B cell (primary cell): ENCODE measurements around the gene BTBD6. TPM values are rescaled to one million over a fixed set of nuclear protein-coding genes. Genes with fewer than 3 reads are reported as not detected.

Source experiments
- ATAC-seq: fragments of 200-7000 bp; cut with Tn5 transposase; one replicate; pipeline ENCODE4 v1.10.0; 2021; ENCODE audit warnings: low read depth, mild to moderate bottlenecking, moderate number of reproducible peaks, moderate library complexity
- CTCF ChIA-PET: fragments of 350-600 bp; sonication (Branson Sonifier 250); formaldehyde crosslinking; loops from one replicate; lab custom pipeline; 2021; ENCODE audit warnings: antibody characterized with exemption, inconsistent platforms; lab: Charles Lee
- POLR2A ChIA-PET: fragments of 350-600 bp; sonication (Branson Sonifier 250); formaldehyde crosslinking; loops from one replicate; lab custom pipeline; 2021; ENCODE audit warnings: antibody characterized with exemption; lab: Charles Lee
- DNase-seq: peaks from one replicate; pipeline ENCODE4 v3.0.0; 2013
- H2AFZ ChIP-seq: 2 replicates; pipeline ENCODE4 v1.6.1; 2012; ENCODE audit warnings: mild to moderate bottlenecking, low read depth, low read length; ENCODE audit not compliant: insufficient read depth, poor library complexity, severe bottlenecking
- H3K27ac ChIP-seq, 2 donors: 1 replicate in 1 of 2; 2 replicates in 1 of 2; pipeline ENCODE4 v1.5.1; 2012 to 2013; ENCODE audit warnings: low read length in 2 of 2, mild to moderate bottlenecking in 2 of 2, moderate library complexity in 1 of 2
- H3K27me3 ChIP-seq, 4 experiments: fragments of 200-600 bp in 1 of 4; sonication (generic) in 1 of 4; replicated peaks in 1 of 4; 1 replicate in 2 of 4; 2 replicates in 2 of 4; pipeline versions ENCODE4 v1.6.1 to v1.7.0; 2013 to 2016; ENCODE audit warnings: low read length in 3 of 4, mild to moderate bottlenecking in 2 of 4, mixed read lengths in 1 of 4, moderate library complexity in 1 of 4; ENCODE audit not compliant: insufficient read depth in 4 of 4, control insufficient read depth in 3 of 4; ENCODE audit errors: control extremely low read depth in 1 of 4
- H3K36me3 ChIP-seq, 2 experiments: replicated peaks in 1 of 2; 1 replicate in 1 of 2; 2 replicates in 1 of 2; pipeline versions ENCODE4 v1.6.1 to v1.7.1; 2013; ENCODE audit warnings: low read length in 1 of 2; ENCODE audit not compliant: insufficient read depth in 2 of 2, control insufficient read depth in 1 of 2; ENCODE audit errors: control extremely low read depth in 1 of 2, extremely low read depth in 1 of 2
- H3K4me1 ChIP-seq, 2 donors: fragments of 200-600 bp in 1 of 2; sonication (generic) in 1 of 2; 1 replicate in 1 of 2; 2 replicates in 1 of 2; pipeline versions ENCODE4 v1.5.1 to v1.6.1; 2013 to 2017; ENCODE audit warnings: low read length in 2 of 2; ENCODE audit not compliant: control insufficient read depth in 2 of 2, insufficient read depth in 2 of 2
- H3K4me2 ChIP-seq: replicated peaks from 2 replicates; pipeline ENCODE3; 2012; ENCODE audit warnings: mild to moderate bottlenecking, low read depth, low read length; ENCODE audit not compliant: poor library complexity, severe bottlenecking
- H3K4me3 ChIP-seq, 5 experiments: fragments of 200-600 bp in 1 of 5; sonication (generic) in 1 of 5; 1 replicate in 3 of 5; 2 replicates in 2 of 5; pipeline versions ENCODE4 v1.5.1 to v1.7.0; 2011 to 2016; ENCODE audit warnings: low read length in 4 of 5, mild to moderate bottlenecking in 4 of 5, low read depth in 2 of 5, control low read depth in 1 of 5, moderate library complexity in 1 of 5; ENCODE audit not compliant: insufficient read depth in 1 of 5; ENCODE audit errors: control extremely low read depth in 1 of 5, extremely low read depth in 1 of 5
- H3K79me2 ChIP-seq: fragments of 200-600 bp; sonication (generic); one replicate; pipeline ENCODE4 v1.6.0; 2016; ENCODE audit warnings: low read length; ENCODE audit not compliant: control insufficient read depth, insufficient read depth
- H3K9ac ChIP-seq: fragments of 200-600 bp; sonication (generic); 2 replicates; pipeline ENCODE4 v1.6.1; 2017; ENCODE audit warnings: mild to moderate bottlenecking, low read length, moderate library complexity
- H3K9me3 ChIP-seq, 3 donors: one replicate each; pipeline versions ENCODE4 v1.6.1 to v1.7.1; 2013; ENCODE audit warnings: low read length in 2 of 3; ENCODE audit not compliant: control insufficient read depth in 2 of 3, insufficient read depth in 1 of 3; ENCODE audit errors: control extremely low read depth in 1 of 3
- H4K20me1 ChIP-seq: 2 replicates; pipeline ENCODE4 v1.6.0; 2012; ENCODE audit warnings: mild to moderate bottlenecking, low read length; ENCODE audit not compliant: insufficient read depth, control insufficient read depth, poor library complexity, severe bottlenecking
- H3K27ac Mint-ChIP-seq: one replicate; pipeline ENCODE4 v1.8.0; 2021; ENCODE audit warnings: mixed read lengths
- H3K27me3 Mint-ChIP-seq: one replicate; pipeline ENCODE4 v1.8.0; 2021; ENCODE audit warnings: mixed read lengths
- H3K4me1 Mint-ChIP-seq: one replicate; pipeline ENCODE4 v1.8.0; 2021; ENCODE audit warnings: mixed read lengths
- H3K4me3 Mint-ChIP-seq: one replicate; pipeline ENCODE4 v1.8.0; 2021; ENCODE audit warnings: mixed read lengths
- H3K9me3 Mint-ChIP-seq: one replicate; pipeline ENCODE4 v1.8.0; 2022; ENCODE audit warnings: mixed read lengths; ENCODE audit not compliant: insufficient read depth
- EZH2 ChIP-seq: IDR thresholded peaks from 2 replicates; pipeline ENCODE4 v1.6.1; 2012; ENCODE audit warnings: borderline replicate concordance, low read depth, mild to moderate bottlenecking, moderate library complexity, low read length; ENCODE audit not compliant: insufficient read depth, poor library complexity, severe bottlenecking
- WGBS: methylation state at CpG from one replicate; pipeline ENCODE4 v1.1.5; 2013; ENCODE audit warnings: missing lambda C conversion rate; ENCODE audit not compliant: insufficient coverage; 5-methylcytosine and 5-hydroxymethylcytosine counted together
- intact Hi-C: fragments of 100-400 bp; cut with micrococcal nuclease; formaldehyde crosslinking; loops from one replicate; pipeline ENCODE4 v1.10.0; 2022
- polyA plus RNA-seq: library from polyadenylated mRNA; depleted of rRNA; stranded (reverse); fragments of >200 nt; gene quantifications from 2 replicates; pipeline ENCODE4 v1.2.3, GENCODE V29; 2012
- total RNA-seq, 2 donors: library from RNA; stranded (reverse); fragments of 120-200 nt in 1 of 2; gene quantifications; 1 replicate in 1 of 2; 2 replicates in 1 of 2; pipeline versions ENCODE4 v1.2.3 to v1.2.4, GENCODE V29; 2013 to 2022
- TF ChIP-seq, protein P1 (sequence below): fragments of 200-600 bp; IDR thresholded peaks from one replicate; pipeline ENCODE4 v1.8.0; 2022; ENCODE audit warnings: antibody characterized with exemption, mild to moderate bottlenecking

The BTBD6 gene
- total and polyA plus RNA-seq, 2 donors (not counting 1 experiment from before 2014, with no cell fraction given) = 33.4 to 36.1 TPM

DNA sequence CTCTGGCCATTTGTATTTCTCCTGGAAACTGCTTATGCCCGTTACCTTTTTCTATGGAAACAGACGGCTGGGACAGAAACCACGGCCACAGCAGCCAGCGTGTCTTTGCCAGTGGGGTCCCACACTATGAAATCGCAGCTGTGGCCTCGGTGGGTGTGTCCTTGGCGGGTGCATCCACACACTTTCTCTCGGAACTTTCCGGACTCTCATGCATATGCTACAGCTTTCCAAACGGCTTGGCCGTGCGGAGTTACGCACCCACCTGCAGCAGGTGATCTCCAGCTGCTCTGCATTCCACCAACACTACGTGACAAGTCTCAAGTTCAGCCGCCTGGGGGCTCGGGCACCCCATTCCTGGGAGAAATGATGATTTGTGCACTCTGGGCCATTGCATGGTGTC, 1.3 kb upstream of the BTBD6 start:
- TF ChIP-seq, protein P1, sequence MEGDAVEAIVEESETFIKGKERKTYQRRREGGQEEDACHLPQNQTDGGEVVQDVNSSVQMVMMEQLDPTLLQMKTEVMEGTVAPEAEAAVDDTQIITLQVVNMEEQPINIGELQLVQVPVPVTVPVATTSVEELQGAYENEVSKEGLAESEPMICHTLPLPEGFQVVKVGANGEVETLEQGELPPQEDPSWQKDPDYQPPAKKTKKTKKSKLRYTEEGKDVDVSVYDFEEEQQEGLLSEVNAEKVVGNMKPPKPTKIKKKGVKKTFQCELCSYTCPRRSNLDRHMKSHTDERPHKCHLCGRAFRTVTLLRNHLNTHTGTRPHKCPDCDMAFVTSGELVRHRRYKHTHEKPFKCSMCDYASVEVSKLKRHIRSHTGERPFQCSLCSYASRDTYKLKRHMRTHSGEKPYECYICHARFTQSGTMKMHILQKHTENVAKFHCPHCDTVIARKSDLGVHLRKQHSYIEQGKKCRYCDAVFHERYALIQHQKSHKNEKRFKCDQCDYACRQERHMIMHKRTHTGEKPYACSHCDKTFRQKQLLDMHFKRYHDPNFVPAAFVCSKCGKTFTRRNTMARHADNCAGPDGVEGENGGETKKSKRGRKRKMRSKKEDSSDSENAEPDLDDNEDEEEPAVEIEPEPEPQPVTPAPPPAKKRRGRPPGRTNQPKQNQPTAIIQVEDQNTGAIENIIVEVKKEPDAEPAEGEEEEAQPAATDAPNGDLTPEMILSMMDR = no peak
- TF ChIP-seq EZH2 = no peak

DNA sequence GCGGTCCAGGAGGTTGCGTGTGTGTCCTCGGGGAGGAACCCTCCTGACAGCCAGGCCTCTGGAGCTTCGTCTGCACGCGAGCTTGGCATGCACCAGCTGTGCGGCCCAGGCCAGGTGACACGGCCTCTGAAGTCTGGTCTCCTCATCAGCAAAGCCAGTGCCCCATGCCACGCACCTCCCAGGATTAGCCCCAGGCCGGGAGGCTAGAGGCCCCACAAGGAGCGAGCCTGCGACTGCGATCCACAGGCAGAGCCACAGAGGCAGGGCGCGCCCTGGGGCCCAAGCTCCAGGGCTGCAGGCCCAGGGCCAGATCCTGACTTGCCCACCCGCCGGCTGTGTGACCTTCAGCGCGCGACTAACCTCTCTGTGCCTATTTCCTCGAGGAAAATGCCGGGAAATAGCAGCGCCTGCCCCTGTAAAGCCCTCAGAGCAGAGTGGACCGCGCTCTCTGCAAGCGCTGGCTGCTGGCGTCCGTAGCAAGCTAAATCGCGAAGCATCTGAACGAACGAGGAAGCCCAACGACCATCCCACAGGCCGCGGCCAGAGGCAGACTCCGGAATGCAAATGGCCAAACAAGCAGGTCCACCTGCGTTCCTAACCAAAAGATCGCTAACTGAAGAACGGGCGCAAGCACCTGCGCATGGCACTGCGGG, 492 bp upstream of the BTBD6 start:
- Histone ChIP-seq H3K27me3 (no peaks in the 10 kb centered on the region), H3K27ac (peak overlapping the region; percentile 48 to 61), H3K4me2 (peak overlapping the region; percentile 92), H3K4me3 (peak overlapping the region; percentile 64 to 73 (median 71)), H3K9ac (peak overlapping the region; percentile 71), H3K36me3 (peaks cover 0 to 11% of the 10 kb centered on the region in 2 experiments), H3K9me3 (no peaks in the 10 kb centered on the region), H4K20me1 (peaks cover 12% of the 10 kb centered on the region), H3K79me2 (peaks cover 34% of the 10 kb centered on the region), H2AFZ (peak overlapping the region; percentile 83), H3K4me1 (peaks cover 10 to 16% of the 10 kb centered on the region in 2 donors)
- Mint-ChIP-seq H3K4me1 (peaks cover 36% of the 10 kb centered on the region), H3K27me3 (no peaks in the 10 kb centered on the region), H3K4me3 (peak overlapping the region; percentile 86), H3K9me3 (no peaks in the 10 kb centered on the region), H3K27ac (peak overlapping the region; percentile 72)
- intact Hi-C loops = no loop called here
- CTCF ChIA-PET = interaction anchor here (1.0 to 2.1 kb wide), 3 partner anchors 45 to 67 kb away, joined by 3 to 7 read pairs (median 3); partner anchors contain the start of genes BRF1 and PACS2
- no peak for TF ChIP-seq EZH2
- TF ChIP-seq, protein P1 = no peak
- DNase-seq = no peak
- 42% methylated on average over 42 of the region's 42 CpGs for WGBS
- POLR2A ChIA-PET = interaction anchor here (0.6 to 2.0 kb wide), 5 partner anchors 22 to 242 kb away, joined by 3 to 7 read pairs (median 4); partner anchors contain the start of genes BRF1 and PACS2
- ATAC-seq = no peak

More for the DNA sequence above, 1.3 kb upstream of the BTBD6 start:
- Mint-ChIP-seq H3K4me3 (peak overlapping the region; percentile 86), H3K27ac (no peak overlapping the region), H3K27me3 (no peaks in the 10 kb centered on the region), H3K4me1 (peaks cover 36% of the 10 kb centered on the region), H3K9me3 (no peaks in the 10 kb centered on the region)
- Histone ChIP-seq H3K36me3 (peaks cover 0 to 11% of the 10 kb centered on the region in 2 experiments), H3K27ac (no peak overlapping the region), H3K9me3 (no peaks in the 10 kb centered on the region), H3K4me2 (peak overlapping the region; percentile 92), H3K9ac (no peak overlapping the region), H3K4me1 (peaks cover 10 to 16% of the 10 kb centered on the region in 2 donors), H3K27me3 (no peaks in the 10 kb centered on the region), H3K79me2 (peaks cover 42% of the 10 kb centered on the region), H4K20me1 (peaks cover 18% of the 10 kb centered on the region), H3K4me3 (no peak overlapping the region), H2AFZ (no peak overlapping the region)
- ATAC-seq = no peak
- DNase-seq = no peak
- 98% methylated on average over 16 of the region's 16 CpGs for WGBS
- intact Hi-C loops = no loop called here
- ChIA-PET POLR2A (interaction anchor here (1.9 kb wide), 1 partner anchor 243 kb away, joined by 4 read pairs; no protein-coding TSS in a partner anchor), CTCF (interaction anchor here (2.1 kb wide), 1 partner anchor 54 kb away, joined by 7 read pairs; the partner anchor contains the start of gene BRF1)
